Measurements from ENCODE around the gene SI.

DNA sequence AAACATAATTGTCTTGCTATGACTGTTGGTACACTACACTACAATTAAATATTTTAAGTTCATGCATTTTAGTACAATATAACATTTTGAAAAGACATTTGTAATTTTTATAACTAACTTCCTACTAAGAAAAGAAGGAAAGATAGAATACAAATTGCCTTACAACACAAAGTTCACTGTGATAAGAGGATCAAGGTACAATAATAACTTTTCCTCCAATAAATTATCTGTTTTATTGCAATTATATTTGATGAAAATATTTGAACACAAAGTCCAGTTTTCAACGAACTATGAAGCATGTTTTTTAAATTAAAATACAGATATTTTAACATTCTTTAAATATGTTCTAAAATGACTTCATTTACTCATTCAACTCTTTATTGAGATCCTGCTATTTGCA is 33.1 kb upstream of the SI start:
- TF ChIP-seq POLR2A (IDR thresholded peaks at IDR 0.05), result no peak
- TF ChIP-seq, protein P1, sequence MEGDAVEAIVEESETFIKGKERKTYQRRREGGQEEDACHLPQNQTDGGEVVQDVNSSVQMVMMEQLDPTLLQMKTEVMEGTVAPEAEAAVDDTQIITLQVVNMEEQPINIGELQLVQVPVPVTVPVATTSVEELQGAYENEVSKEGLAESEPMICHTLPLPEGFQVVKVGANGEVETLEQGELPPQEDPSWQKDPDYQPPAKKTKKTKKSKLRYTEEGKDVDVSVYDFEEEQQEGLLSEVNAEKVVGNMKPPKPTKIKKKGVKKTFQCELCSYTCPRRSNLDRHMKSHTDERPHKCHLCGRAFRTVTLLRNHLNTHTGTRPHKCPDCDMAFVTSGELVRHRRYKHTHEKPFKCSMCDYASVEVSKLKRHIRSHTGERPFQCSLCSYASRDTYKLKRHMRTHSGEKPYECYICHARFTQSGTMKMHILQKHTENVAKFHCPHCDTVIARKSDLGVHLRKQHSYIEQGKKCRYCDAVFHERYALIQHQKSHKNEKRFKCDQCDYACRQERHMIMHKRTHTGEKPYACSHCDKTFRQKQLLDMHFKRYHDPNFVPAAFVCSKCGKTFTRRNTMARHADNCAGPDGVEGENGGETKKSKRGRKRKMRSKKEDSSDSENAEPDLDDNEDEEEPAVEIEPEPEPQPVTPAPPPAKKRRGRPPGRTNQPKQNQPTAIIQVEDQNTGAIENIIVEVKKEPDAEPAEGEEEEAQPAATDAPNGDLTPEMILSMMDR (IDR thresholded peaks at IDR 0.05), result no peak

All from right lobe of liver (tissue), 4 donors.